Astrocyte of the spinal cord (primary cell): ENCODE data around the gene PIK3R5.
"Not testable (repeated sequence)": the region's sequence is repeated elsewhere in the genome, so short reads cannot be mapped to it uniquely, and the experiment has no call there.

Experiments used
- DNase-seq: peaks from one replicate; pipeline ENCODE4 v3.0.0; 2011; ENCODE audit warnings: low read depth, low spot score
- H3K4me3 ChIP-seq: 2 replicates; pipeline ENCODE4 v1.5.1; 2011; ENCODE audit warnings: low read depth, mild to moderate bottlenecking, low read length, moderate library complexity
- in situ Hi-C: cut with HindIII; loops from 2 replicates; pipeline ENCODE4 v1.10.0; 2017; ENCODE audit warnings: low sequenced_read_pairs
- TF ChIP-seq, protein P1 (sequence below): IDR thresholded peaks from 2 replicates; pipeline ENCODE4 v1.5.1; 2012; ENCODE audit warnings: low read depth, mild to moderate bottlenecking, low read length, inconsistent platforms

The PIK3R5 gene

DNA sequence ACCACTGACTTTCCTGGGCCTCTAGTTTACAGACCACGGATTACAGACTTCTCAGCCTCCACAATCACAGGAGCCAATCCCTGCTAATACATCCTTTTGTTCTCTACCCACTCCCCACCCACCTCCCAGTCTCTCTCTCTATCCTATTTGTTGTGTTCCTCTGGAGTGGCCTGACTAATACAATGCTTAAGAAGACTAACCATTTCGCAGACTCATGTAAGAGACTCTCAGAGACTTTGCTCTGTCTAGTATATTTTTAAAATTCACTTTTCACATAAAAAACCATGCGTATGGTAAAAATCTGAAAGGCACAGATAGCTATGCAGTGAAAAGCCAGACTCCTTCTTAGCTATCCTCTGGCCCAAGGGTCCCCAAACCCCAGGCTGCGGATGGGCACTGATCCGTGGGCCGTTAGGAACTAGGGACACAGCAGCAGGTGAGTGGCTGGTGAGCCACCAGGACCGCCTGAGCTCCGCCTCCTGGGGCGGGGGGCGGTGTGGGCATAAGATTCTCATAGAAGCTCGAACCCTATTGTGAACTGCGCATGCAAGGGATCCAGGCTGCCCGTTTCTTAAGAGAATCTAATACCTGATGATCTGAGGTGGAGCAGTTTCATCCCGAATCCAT is 105.6 kb downstream of the PIK3R5 start:
- H3K4me3 ChIP-seq = no peak overlapping the region
- in situ Hi-C loops = no loop called here
- TF ChIP-seq, protein P1, sequence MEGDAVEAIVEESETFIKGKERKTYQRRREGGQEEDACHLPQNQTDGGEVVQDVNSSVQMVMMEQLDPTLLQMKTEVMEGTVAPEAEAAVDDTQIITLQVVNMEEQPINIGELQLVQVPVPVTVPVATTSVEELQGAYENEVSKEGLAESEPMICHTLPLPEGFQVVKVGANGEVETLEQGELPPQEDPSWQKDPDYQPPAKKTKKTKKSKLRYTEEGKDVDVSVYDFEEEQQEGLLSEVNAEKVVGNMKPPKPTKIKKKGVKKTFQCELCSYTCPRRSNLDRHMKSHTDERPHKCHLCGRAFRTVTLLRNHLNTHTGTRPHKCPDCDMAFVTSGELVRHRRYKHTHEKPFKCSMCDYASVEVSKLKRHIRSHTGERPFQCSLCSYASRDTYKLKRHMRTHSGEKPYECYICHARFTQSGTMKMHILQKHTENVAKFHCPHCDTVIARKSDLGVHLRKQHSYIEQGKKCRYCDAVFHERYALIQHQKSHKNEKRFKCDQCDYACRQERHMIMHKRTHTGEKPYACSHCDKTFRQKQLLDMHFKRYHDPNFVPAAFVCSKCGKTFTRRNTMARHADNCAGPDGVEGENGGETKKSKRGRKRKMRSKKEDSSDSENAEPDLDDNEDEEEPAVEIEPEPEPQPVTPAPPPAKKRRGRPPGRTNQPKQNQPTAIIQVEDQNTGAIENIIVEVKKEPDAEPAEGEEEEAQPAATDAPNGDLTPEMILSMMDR = no peak
- no peak for DNase-seq

DNA sequence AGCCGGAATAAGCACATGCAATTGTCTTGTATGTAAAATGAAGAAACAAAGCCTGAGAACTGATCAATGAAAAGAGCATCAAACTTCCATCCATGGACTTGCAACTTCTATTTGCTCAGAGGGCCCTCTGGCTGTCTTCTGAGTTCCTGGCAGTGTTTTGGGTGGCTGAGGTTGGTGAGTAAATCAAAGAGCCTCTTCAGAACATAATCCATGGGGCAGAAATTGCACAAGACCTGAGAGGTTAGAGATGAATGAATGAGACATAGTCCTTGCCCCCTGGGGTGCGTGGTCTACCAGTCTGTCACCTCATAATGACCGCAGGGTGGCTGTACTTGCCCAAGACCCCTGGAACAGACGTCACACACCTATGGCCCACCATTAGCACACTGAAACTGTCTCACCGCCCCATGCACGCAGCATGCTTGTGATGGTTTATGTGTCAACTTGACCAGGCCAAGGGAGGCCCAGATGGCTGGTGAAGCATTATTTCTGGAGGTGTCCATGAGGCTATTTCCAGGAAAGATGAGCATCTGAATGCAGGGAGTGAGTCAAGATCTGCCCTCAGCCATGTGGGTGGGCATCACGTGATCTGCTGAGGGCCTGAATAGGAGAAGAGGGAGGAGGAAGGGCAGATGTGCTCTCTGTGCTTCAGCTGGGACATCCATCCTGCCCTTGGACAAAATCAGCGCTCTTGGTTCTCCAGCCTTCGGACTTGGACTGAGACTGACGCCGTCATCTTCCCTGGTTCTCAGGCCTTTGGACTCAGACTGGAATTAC is 106.3 kb downstream of the PIK3R5 start:
- H3K4me3 ChIP-seq = no peak overlapping the region
- peak; percentile 55 for DNase-seq
- TF ChIP-seq, protein P1 = no peak
- in situ Hi-C loops = no loop called here

DNA sequence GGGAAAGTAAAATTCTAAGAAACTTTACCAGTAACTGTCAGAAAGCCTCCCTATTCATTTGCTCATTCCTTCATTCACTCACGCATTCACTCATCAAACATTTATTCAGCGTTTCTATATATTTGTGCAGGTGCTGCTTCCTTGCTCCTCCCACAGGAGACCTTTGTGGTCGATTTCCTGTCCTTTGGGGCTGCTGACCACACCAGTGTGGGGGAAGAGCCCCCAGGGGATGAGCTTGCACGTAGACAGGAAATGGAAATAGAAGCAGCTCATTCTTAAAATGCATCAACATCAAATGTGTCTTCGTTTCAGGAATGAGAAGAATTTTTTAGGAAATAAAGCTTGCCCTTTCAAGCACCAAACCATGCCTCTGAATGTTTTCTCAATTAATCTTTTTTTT is 107.6 kb downstream of the PIK3R5 start:
- DNase-seq = peak; percentile 74
- in situ Hi-C loops = no loop called here
- TF ChIP-seq, protein P1 = no peak
- no peak overlapping the region for H3K4me3 ChIP-seq

DNA sequence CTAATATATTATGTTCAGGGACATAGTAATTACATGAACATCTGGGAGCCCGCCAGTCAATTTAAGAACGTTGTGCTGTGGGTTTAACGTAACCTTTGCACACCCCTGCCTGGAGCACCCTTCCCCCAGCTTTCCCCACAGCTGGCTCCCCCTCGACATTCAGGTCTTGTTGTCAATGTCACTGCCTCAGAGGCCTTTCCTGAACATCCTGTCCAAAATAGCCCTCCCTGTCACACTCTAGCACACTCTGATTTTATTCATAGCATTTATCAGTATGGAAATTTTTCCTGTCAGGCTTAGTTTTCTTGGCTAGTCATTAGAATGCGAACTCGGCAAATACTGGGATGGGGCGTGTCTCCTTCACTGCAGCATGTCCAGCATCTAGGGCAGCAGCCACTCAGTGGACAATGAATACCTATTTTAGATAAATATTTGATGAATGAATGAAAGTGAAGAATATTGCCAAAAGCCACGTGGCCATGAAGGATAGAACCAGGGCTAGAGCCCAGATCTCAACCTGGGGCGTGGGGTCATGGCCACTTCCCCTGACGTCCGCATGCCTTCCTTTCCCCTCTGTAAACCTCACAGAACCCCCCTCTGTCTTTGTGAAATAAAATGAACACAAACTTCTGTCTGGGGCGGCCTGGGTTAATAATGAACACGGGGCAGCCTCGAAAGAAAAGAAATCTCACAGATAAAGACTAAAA is 108.5 kb downstream of the PIK3R5 start:
- no peak overlapping the region for H3K4me3 ChIP-seq
- TF ChIP-seq, protein P1 = no peak
- in situ Hi-C loops = no loop called here
- no peak for DNase-seq

DNA sequence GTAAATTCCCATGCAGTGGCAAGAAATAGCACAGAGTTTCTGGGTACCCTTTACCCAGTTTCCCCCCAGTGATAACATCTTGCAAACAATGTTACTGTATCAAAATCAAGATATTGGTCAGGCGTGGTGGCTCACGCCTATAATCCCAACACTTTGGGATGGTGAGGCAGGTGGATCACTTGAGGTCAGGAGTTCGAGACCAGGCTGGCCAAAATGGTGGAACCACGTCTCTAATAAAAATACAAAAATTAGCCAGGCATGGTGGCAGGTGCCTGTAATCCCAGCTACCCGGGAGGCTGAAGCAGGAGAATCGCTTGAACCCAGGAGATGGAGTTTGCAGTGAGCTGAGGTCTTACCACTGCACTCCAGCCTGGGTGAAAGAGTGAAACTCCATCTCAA is 109.3 kb downstream of the PIK3R5 start:
- H3K4me3 ChIP-seq, DNase-seq, in situ Hi-C loops: not testable (repeated sequence)

DNA sequence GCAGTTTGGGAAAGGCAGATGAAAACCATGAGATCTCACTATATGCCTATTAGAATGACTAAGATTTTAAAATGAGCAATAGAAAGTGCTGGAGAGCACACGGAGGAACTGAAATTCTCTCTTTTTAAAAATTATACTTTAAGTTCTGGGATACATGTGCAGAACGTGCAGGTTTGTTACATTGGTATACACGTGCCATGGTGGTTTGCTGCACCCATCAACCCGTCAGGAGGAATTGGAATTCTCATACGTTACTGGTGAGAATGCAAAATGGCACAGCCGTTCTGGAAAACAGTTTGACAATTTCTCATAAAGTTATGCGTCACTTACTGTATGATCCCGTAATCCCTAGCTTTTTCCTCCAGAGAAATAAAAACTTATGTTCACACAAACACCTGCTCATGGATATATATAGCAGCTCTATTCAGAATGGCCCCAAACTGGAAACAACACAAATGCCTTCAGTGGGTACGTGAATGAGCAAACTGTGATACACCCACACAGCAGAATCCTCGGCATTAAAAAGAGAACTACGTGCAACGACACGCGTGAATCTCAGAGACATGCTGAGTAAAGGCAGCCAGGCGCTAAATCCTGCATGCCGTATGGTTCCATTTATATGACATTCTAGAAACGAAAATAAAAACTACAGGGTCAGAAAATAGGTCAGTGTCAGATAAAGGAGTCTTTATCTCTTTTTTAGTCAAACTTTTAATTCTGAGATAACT is 109.9 kb downstream of the PIK3R5 start:
- no peak for DNase-seq
- in situ Hi-C loops = no loop called here
- TF ChIP-seq, protein P1 = no peak
- H3K4me3 ChIP-seq = no peak overlapping the region
